ENCODE data around the gene YTHDC2. TPM values are rescaled to one million over a fixed set of nuclear protein-coding genes. Genes with fewer than 3 reads are reported as not detected.
"Not testable (repeated sequence)": the region's sequence is repeated elsewhere in the genome, so short reads cannot be mapped to it uniquely, and the experiment has no call there.

The YTHDC2 gene
- total RNA-seq, 1 experiment from 2014 or later, result 11.6 TPM

DNA sequence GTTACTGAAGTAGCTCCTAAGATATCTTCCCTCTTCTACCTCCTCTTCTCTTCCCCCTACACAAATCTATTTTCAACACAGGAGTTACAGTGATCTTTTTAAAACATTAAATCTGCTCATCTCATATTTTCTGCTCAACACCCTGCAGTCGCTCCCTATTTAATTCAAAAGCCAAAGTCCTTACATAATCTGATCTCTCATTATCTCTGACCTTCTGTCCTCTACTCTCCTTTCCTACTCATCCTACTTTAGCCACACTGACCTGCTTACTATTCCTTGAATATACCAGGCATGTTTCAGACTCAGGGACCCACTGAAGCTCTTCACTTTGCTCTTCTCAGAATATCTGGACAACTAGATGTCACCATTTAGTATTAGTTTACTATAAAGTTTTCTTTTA lies 87.9 kb downstream of the YTHDC2 start:
- no peak for DNase-seq (ENCODE audit: low spot score)

DNA sequence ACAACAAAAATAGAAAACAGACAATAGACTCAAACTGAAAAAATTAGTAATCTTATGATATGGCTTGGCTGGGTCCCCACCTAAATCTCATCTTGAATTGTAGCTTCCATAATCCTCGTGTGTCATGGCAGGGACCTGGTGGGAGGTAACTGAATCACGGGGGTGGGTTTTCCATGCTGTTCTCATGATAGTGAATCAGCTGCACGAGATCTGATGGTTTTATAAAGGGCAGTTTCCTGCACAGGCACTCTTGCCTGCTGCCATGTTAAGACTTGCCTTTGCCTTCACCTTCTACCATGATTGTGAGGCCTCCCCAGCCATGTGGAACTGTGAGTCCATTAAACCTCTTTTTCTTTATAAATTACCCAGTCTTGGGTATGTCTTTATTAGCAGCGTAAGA lies 89.8 kb downstream of the YTHDC2 start:
- not testable (repeated sequence) for DNase-seq (ENCODE audit: low spot score)

DNA sequence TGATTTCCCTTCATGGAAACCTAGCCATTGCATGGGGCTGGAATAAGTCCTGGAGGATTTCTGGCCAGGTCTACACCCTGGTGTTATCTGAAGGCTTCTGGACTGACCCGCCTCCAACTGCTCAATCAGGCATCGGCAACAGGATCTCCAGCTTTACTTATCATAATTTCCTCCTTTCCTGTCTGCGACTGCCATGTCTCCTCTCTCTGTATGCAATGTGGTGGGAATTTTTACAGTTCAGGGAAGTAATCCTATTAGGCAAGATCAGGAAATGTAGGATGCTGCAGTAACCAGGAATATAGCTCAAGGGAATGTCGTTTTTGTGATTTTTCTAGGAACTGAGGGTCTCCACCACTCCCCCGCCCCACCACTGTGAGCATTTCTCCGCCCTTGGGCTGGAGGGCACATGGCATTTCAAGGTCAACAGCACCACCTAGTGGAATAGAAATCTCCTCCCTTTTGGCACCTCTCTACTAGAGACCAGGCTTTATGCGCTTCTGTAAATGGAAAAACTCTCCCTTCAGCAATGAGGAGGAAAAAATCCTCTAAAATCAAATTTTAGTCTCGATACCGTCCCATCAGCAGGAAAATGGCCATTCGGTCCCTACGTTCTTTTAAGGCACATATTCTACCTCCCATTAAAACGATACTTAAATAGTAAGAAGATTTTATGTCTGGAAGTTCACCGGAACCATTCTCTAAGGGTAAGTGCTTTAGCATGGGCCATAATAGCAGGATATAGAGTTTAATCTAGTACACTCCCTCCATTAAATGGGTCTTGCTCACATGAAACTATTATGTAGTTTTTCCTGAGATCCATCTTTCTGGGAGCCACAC lies 93.0 kb downstream of the YTHDC2 start:
- DNase-seq (ENCODE audit: low spot score), result peak; percentile 70

- no peak for DNase-seq (ENCODE audit: low spot score)
These were observed 93.9 kb downstream of the YTHDC2 start for GRCh38 chr5:113607361-113607760.

DNA sequence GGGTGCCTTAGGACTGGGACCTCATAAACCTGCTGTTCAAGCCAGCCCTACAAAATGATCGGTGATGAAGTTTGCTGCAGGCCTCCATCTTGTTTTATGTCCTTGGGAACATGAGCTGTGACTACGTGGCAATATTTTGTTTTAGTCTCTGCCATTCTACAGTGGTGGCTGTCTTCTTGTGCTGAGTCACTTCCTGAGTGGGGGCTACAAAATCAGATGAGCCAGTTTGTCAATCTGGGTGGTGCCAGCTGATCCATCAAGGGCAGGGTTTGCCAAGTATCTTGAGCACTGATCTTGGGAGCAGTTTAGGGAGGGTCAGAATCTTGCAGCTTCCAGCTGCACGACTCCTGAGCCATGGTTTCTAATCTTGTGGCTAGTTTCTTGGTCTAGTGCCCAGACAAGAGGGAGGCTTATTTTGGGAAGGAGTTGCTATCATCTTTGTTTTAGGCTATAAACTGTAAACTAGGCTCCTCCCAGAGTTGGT lies 94.7 kb downstream of the YTHDC2 start:
- DNase-seq (ENCODE audit: low spot score), result peak; percentile 50

GRCh38 chr5:113612060-113612496 lies 98.6 kb downstream of the YTHDC2 start:
- peak; percentile 60 for DNase-seq (ENCODE audit: low spot score)

GRCh38 chr5:113614191-113614590 lies 100.7 kb downstream of the YTHDC2 start:
- DNase-seq (ENCODE audit: low spot score), result no peak

DNA sequence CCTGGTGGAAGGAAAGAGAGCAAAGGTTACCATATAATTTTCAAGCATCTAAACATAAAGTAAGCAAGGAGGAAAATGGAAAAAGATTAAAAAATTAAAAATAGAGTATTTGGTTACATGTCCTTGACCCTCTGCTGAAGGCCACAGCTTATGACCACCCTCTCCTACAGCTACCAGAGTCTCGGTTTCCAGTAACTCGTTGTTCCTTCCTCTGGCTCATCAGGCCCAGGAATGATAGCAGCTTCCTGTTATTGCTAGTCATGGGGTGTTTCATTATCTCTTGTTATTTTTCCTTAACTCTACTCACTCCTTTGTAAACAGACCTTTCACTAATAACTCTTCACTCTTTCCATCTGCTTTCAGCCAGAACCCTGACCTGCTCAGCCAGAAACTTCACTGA lies 102.2 kb downstream of the YTHDC2 start:
- DNase-seq (ENCODE audit: low spot score), result no peak

DNA sequence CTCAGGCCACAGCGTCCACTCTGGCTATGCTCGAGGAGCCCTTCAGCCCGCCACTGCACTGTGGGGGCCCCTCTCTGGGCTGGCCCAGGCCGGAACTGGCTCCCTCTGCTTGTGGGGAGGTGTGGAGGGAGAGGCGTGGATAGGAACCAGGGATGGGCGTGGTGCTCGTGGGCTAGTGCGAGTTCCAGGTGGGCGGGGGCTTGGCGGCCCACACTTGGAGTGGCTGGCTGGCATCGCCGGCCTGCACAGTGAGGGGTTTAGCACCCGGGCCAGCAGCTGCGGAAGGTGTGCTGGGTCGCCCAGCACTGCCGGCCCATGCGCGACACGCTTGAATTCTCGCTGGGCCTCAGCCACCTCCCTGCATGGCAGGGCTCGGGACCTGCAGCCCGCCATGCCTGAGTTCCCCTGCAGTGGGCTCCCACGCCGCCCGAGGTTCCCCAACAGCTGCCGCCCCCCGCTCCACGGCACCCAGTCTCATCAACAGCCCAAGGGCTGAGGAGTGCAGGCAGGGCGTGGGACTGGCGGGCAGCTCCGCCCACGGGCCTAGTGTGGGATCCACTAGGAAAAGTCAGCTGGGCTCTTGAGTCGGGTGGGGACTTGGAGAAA lies 103.8 kb downstream of the YTHDC2 start:
- DNase-seq (ENCODE audit: low spot score), result no peak

DNA sequence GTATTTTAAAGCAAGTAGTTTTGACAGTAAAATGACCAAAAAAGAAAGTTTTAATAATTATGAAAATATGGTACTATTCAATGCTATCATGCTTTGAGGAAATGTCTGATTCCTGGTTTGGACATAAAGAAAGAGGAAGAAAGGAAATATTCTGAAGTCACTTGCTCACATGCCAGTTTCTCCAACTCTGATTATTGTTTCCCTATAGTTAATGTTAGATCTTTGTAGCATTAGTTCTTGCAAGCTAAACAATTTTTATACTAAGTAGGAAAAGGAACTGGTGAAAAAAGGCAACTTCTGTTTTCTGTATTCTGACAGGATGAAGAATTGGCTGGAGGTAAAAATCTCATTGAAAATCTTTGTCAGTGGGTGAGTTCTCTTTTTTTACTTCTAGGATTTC lies 119.5 kb downstream of the YTHDC2 start:
- DNase-seq (ENCODE audit: low spot score), result no peak

DNA sequence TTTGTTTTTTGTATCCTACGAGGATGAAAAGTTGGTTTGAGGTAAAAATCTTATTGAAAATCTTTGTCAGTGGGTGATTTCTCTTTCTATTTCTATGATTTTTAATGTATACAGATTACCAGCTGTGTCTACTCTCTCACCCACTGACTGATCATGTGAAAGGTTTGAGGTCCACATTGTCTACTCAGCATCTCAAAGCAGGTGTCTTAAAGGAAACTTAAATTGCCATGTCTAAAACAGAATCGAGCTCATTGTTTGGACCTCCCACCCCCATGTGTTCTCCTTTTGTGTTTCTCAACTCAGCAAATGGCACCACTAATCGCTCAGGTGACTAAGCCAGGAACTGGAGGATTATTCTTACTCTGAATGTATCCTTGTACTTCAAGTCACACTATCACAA lies 121.5 kb downstream of the YTHDC2 start:
- no peak for DNase-seq (ENCODE audit: low spot score)

- DNase-seq (ENCODE audit: low spot score), result no peak
These were observed 128.2 kb downstream of the YTHDC2 start for GRCh38 chr5:113641715-113642114.

Other genes starting within 250 kb of the YTHDC2 start
- not detected in 2 replicates for gene TSSK1B, start 78.7 kb upstream of the YTHDC2 start, total RNA-seq (2014; rRNA removed; shearing (Covaris generic))
- gene MCC, start 25.2 kb upstream of the YTHDC2 start, total RNA-seq (2014; rRNA removed; shearing (Covaris generic)), result 7.9 and 8.8 TPM in 2 replicates